ENCODE measurements around the gene MT1G.

- TF ChIP-seq CTCF (IDR thresholded peaks at IDR 0.05): no peak
- TF ChIP-seq POLR2A (IDR thresholded peaks at IDR 0.05; ENCODE audit: low read length): no peak
- TF ChIP-seq, protein P1, sequence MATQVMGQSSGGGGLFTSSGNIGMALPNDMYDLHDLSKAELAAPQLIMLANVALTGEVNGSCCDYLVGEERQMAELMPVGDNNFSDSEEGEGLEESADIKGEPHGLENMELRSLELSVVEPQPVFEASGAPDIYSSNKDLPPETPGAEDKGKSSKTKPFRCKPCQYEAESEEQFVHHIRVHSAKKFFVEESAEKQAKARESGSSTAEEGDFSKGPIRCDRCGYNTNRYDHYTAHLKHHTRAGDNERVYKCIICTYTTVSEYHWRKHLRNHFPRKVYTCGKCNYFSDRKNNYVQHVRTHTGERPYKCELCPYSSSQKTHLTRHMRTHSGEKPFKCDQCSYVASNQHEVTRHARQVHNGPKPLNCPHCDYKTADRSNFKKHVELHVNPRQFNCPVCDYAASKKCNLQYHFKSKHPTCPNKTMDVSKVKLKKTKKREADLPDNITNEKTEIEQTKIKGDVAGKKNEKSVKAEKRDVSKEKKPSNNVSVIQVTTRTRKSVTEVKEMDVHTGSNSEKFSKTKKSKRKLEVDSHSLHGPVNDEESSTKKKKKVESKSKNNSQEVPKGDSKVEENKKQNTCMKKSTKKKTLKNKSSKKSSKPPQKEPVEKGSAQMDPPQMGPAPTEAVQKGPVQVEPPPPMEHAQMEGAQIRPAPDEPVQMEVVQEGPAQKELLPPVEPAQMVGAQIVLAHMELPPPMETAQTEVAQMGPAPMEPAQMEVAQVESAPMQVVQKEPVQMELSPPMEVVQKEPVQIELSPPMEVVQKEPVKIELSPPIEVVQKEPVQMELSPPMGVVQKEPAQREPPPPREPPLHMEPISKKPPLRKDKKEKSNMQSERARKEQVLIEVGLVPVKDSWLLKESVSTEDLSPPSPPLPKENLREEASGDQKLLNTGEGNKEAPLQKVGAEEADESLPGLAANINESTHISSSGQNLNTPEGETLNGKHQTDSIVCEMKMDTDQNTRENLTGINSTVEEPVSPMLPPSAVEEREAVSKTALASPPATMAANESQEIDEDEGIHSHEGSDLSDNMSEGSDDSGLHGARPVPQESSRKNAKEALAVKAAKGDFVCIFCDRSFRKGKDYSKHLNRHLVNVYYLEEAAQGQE (IDR thresholded peaks at IDR 0.05): no peak
- TF ChIP-seq EP300 (IDR thresholded peaks at IDR 0.05): no peak
- TF ChIP-seq RAD21 (conservative IDR thresholded peaks at IDR 0.05 in 1 of 2, IDR thresholded peaks at IDR 0.05 in 1 of 2): no peak
- TF ChIP-seq GATA3 (IDR thresholded peaks at IDR 0.05; ENCODE audit: borderline replicate concordance): no peak
- TF ChIP-seq SMC3 (IDR thresholded peaks at IDR 0.05): no peak
- TF ChIP-seq E2F6 (IDR thresholded peaks at IDR 0.05; ENCODE audit: borderline replicate concordance, low read depth): no peak
- no peak for TF ChIP-seq CBX2 (IDR thresholded peaks at IDR 0.05; ENCODE audit: borderline replicate concordance, low read depth)
- TF ChIP-seq, protein P2, sequence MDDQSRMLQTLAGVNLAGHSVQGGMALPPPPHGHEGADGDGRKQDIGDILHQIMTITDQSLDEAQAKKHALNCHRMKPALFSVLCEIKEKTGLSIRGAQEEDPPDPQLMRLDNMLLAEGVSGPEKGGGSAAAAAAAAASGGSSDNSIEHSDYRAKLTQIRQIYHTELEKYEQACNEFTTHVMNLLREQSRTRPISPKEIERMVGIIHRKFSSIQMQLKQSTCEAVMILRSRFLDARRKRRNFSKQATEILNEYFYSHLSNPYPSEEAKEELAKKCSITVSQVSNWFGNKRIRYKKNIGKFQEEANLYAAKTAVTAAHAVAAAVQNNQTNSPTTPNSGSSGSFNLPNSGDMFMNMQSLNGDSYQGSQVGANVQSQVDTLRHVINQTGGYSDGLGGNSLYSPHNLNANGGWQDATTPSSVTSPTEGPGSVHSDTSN (IDR thresholded peaks at IDR 0.05): no peak
- no peak for TF ChIP-seq FOSB (CRISPR knock-in tag; IDR thresholded peaks at IDR 0.05)
- TF ChIP-seq POLR2AphosphoS2 (conservative IDR thresholded peaks at IDR 0.05; ENCODE audit: low read length): no peak
- TF ChIP-seq JUN (IDR thresholded peaks at IDR 0.05): no peak
- no peak for TF ChIP-seq HMGXB4 (CRISPR knock-in tag; IDR thresholded peaks at IDR 0.05; ENCODE audit: borderline replicate concordance)
Measured at GRCh38 chr16:56713794-56714193, 45.9 kb upstream of the MT1G start.

All from A549 (cell line).